MM.1S (cell line): ENCODE results near the gene LCNL1.

Experiments
- DNase-seq: peaks from one replicate; pipeline ENCODE4 v3.0.0-alpha.2; 2015
- H2AFZ ChIP-seq: fragments of 300-600 bp; sonication (generic); 2 replicates; pipeline ENCODE4 v1.6.0; 2016; ENCODE audit warnings: antibody characterized with exemption, low read length
- H3F3A ChIP-seq: fragments of 300-600 bp; sonication (generic); 2 replicates; pipeline ENCODE4 v1.6.1; 2016; ENCODE audit warnings: mild to moderate bottlenecking, antibody characterized with exemption, low read length, moderate library complexity, mixed read lengths; ENCODE audit not compliant: insufficient read depth
- H3K27ac ChIP-seq: fragments of 300-600 bp; sonication (generic); 2 replicates; pipeline ENCODE4 v1.5.1; 2016; ENCODE audit warnings: mild to moderate bottlenecking, low read length
- H3K27me3 ChIP-seq: fragments of 300-600 bp; sonication (generic); replicated peaks from 2 replicates; pipeline ENCODE4 v1.6.0; 2016; ENCODE audit warnings: low read length; ENCODE audit not compliant: insufficient read depth
- H3K36me3 ChIP-seq: fragments of 300-600 bp; sonication (generic); replicated peaks from 2 replicates; pipeline ENCODE4 v1.6.1; 2016; ENCODE audit warnings: mild to moderate bottlenecking, low read length, mixed read lengths; ENCODE audit not compliant: insufficient read depth
- H3K4me1 ChIP-seq: fragments of 300-600 bp; sonication (generic); 2 replicates; pipeline ENCODE4 v1.6.1; 2016; ENCODE audit warnings: low read length, mixed read lengths
- H3K4me2 ChIP-seq: fragments of 300-600 bp; sonication (generic); 2 replicates; pipeline ENCODE4 v1.6.0; 2016; ENCODE audit warnings: low read depth, low read length
- H3K4me3 ChIP-seq: fragments of 300-600 bp; sonication (generic); 2 replicates; pipeline ENCODE4 v1.5.1; 2016; ENCODE audit warnings: low read length, mixed read lengths
- H3K79me2 ChIP-seq: fragments of 300-600 bp; sonication (generic); 2 replicates; pipeline ENCODE4 v1.6.1; 2016; ENCODE audit warnings: mixed run types, low read length, mixed read lengths
- H3K9ac ChIP-seq: fragments of 300-600 bp; sonication (generic); 2 replicates; pipeline ENCODE4 v1.6.1; 2016; ENCODE audit warnings: low read length, mixed read lengths
- H3K9me2 ChIP-seq: fragments of 300-600 bp; sonication (generic); replicated peaks from 2 replicates; pipeline ENCODE4 v1.6.1; 2016; ENCODE audit warnings: mild to moderate bottlenecking, low read length, mixed read lengths; ENCODE audit not compliant: insufficient read depth
- H3K9me3 ChIP-seq: fragments of 300-600 bp; sonication (generic); replicated peaks from 2 replicates; pipeline ENCODE4 v1.6.1; 2016; ENCODE audit warnings: mild to moderate bottlenecking, low read length, mixed read lengths; ENCODE audit not compliant: insufficient read depth
- H4K20me1 ChIP-seq: fragments of 300-600 bp; sonication (generic); 2 replicates; pipeline ENCODE4 v1.6.1; 2016; ENCODE audit warnings: mild to moderate bottlenecking, low read length, moderate library complexity, mixed read lengths; ENCODE audit not compliant: insufficient read depth
- CTCF ChIP-seq: fragments of 300-600 bp; sonication (generic); IDR thresholded peaks from 2 replicates; pipeline ENCODE4 v1.5.1; 2016; ENCODE audit warnings: antibody characterized with exemption, low read length, mixed read lengths
- EZH2 ChIP-seq: fragments of 300-600 bp; sonication (generic); optimal IDR thresholded peaks from 2 replicates; pipeline ENCODE3; 2017; ENCODE audit warnings: low read depth, mild to moderate bottlenecking, antibody characterized with exemption, low read length, mixed read lengths
- EZH2phosphoT487 ChIP-seq: fragments of 300-600 bp; sonication (generic); IDR thresholded peaks from 2 replicates; pipeline ENCODE4 v1.6.1; 2018; ENCODE audit warnings: antibody characterized with exemption, low read length

The LCNL1 gene

GRCh38 chr9:136977223-136977622 lies 5.6 kb upstream of the LCNL1 start, which contains the start of gene PTGDS:
PTGDS (plus strand) TSS chr9:136977504; CDS start chr9:136977579, 75 bp downstream.
- Histone ChIP-seq H3K79me2 (no peaks in the 10 kb centered on the region), H3K4me1 (no peaks in the 10 kb centered on the region), H3K27me3 (peaks cover 74% of the 10 kb centered on the region), H3K9me3 (no peaks in the 10 kb centered on the region), H3F3A (no peaks in the 10 kb centered on the region), H3K4me3 (no peak within 1 kb of the TSS), H3K36me3 (no peaks in the 10 kb centered on the region), H3K9ac (no peak within 1 kb of the TSS), H2AFZ (no peak within 1 kb of the TSS), H4K20me1 (no peaks in the 10 kb centered on the region), H3K4me2 (no peak within 1 kb of the TSS), H3K9me2 (no peaks in the 10 kb centered on the region), H3K27ac (no peak within 1 kb of the TSS)
- no peak for TF ChIP-seq CTCF
- TF ChIP-seq EZH2, result no peak
- TF ChIP-seq EZH2phosphoT487, result no peak
- DNase-seq, result no peak

- no peak overlapping the region for H3K9ac ChIP-seq
- no peak overlapping the region for H3K4me3 ChIP-seq
- no peak overlapping the region for H3K4me2 ChIP-seq
Measured at GRCh38 chr9:136977649-136978072, 5.1 kb upstream of the LCNL1 start.

GRCh38 chr9:136978073-136978864 lies 4.5 kb upstream of the LCNL1 start:
- no peak for TF ChIP-seq CTCF
- TF ChIP-seq EZH2, result no peak
- TF ChIP-seq EZH2phosphoT487, result no peak
- Histone ChIP-seq H3K36me3 (no peaks in the 10 kb centered on the region), H3K9me3 (no peaks in the 10 kb centered on the region), H3K9me2 (no peaks in the 10 kb centered on the region), H3K27me3 (peaks cover 74% of the 10 kb centered on the region), H3K4me2 (no peak overlapping the region), H2AFZ (no peak overlapping the region), H4K20me1 (no peaks in the 10 kb centered on the region), H3K79me2 (no peaks in the 10 kb centered on the region), H3K4me3 (no peak overlapping the region), H3F3A (no peaks in the 10 kb centered on the region), H3K27ac (no peak overlapping the region), H3K4me1 (no peaks in the 10 kb centered on the region), H3K9ac (no peak overlapping the region)
- DNase-seq, result no peak

More at GRCh38 chr9:136977649-136978072, 5.1 kb upstream of the LCNL1 start:
- H3K79me2 ChIP-seq, result no peaks in the 10 kb centered on the region
- TF ChIP-seq CTCF (no peak), EZH2 (no peak), EZH2phosphoT487 (no peak)
- no peaks in the 10 kb centered on the region for H3K36me3 ChIP-seq
- H3K27ac ChIP-seq, result no peak overlapping the region
- H3K4me1 ChIP-seq, result no peaks in the 10 kb centered on the region
- no peak overlapping the region for H2AFZ ChIP-seq
- no peaks in the 10 kb centered on the region for H4K20me1 ChIP-seq
- no peaks in the 10 kb centered on the region for H3K9me2 ChIP-seq
- H3F3A ChIP-seq, result no peaks in the 10 kb centered on the region
- no peak for DNase-seq
- H3K27me3 ChIP-seq, result peaks cover 74% of the 10 kb centered on the region
- H3K9me3 ChIP-seq, result no peaks in the 10 kb centered on the region
